Measurements from ENCODE around the gene OR12D2.
"Not testable (repeated sequence)": the region's sequence is repeated elsewhere in the genome, so short reads cannot be mapped to it uniquely, and the experiment has no call there.

OR12D2 gene, protein sequence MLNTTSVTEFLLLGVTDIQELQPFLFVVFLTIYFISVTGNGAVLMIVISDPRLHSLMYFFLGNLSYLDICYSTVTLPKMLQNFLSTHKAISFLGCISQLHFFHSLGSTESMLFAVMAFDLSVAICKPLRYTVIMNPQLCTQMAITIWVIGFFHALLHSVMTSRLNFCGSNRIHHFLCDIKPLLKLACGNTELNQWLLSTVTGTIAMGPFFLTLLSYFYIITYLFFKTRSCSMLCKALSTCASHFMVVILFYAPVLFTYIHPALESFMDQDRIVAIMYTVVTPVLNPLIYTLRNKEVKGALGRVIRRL
- total RNA-seq, result 0 reads per million in 3 donors

DNA sequence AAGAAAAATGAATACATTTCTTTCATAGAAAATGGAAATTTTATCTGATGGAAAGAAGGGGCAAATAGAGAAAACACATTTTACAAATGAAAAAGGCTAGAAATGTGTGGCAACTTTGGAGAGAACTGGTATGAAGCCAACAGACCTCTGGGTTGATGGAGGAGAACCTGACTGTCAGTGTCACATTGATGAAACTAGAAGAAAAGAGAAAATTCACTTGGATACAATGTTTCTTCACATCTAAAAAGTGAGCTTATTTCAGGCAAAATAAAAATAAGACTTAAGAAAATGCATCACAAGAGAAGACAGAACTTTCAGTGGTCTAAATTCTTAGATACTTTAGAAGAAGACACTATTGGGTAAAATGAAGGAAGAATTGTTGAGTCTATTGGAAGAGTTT is at the start of gene OR12D2:
OR12D2 (plus strand) TSS at position 301 of the 400 bp plus-strand sequence. CDS start 1,069 bp downstream, outside the sequence.
- H3K36me3 ChIP-seq (ENCODE audit: control insufficient read depth, insufficient read depth, low read length), result no peaks in the 10 kb centered on the region
- H3K27ac ChIP-seq (ENCODE audit: insufficient read depth, low read length, poor library complexity, severe bottlenecking), result no peak within 1 kb of the TSS
- H3K4me1 ChIP-seq (ENCODE audit: control insufficient read depth, insufficient read depth, low read length, poor library complexity, severe bottlenecking), result no peaks in the 10 kb centered on the region
- no peak within 1 kb of the TSS for H3K4me3 ChIP-seq (ENCODE audit: insufficient read depth, low read depth, low read length, poor library complexity, severe bottlenecking)
- no peak for DNase-seq
- no peaks in the 10 kb centered on the region for H3K9me3 ChIP-seq (ENCODE audit: control insufficient read depth, low read length)
- peaks cover 2% of the 10 kb centered on the region for H3K27me3 ChIP-seq (replicated peaks; ENCODE audit: control insufficient read depth, insufficient read depth, low read length, poor library complexity, severe bottlenecking)

DNA sequence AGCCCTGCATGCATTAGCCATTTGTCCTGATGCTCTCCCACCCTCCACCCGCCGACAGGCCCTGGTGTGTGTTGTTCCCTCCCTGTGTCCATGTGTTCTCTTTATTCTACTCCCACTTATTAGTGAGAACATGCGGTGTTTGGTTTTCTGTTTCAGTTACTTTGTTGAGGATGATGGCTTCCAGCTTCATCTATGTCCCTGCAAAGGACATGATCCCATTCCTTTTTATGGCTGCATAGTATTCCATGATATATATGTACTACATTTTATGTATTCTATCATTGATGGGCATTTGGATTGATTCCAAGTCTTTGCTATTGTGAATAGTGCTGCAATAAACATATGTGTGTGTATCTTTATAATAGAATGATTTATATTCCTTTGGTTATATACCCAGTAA is 46.1 kb upstream of the OR12D2 start:
- not testable (repeated sequence) for DNase-seq; H3K9me3 ChIP-seq (ENCODE audit: control insufficient read depth, low read length); H3K36me3 ChIP-seq (ENCODE audit: control insufficient read depth, insufficient read depth, low read length); H3K4me3 ChIP-seq (ENCODE audit: insufficient read depth, low read depth, low read length, poor library complexity, severe bottlenecking); H3K27ac ChIP-seq (ENCODE audit: insufficient read depth, low read length, poor library complexity, severe bottlenecking); H3K4me1 ChIP-seq (ENCODE audit: control insufficient read depth, insufficient read depth, low read length, poor library complexity, severe bottlenecking); H3K27me3 ChIP-seq (replicated peaks; ENCODE audit: control insufficient read depth, insufficient read depth, low read length, poor library complexity, severe bottlenecking)

DNA sequence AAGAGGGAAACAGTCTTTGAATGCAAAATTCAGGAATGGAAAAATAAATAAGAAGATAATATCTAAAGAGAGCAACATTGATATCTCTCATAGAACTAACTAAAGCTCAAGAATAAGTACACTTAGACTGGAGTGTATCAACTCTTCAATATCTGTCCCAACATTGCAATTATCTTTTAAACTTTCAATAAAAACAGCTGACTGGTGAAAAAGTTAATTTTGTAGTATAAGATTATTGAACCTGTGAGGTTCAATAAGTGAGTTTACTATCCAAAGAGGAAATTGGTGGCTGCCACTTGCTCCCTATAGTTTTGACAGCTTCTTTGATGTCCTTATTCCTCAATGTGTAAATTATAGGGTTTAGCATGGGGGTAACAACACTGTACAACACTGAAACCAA is 40.5 kb upstream of the OR12D2 start:
- Histone ChIP-seq H3K4me3 (ENCODE audit: insufficient read depth, low read depth, low read length, poor library complexity, severe bottlenecking) (no peak overlapping the region), H3K27me3 (replicated peaks; ENCODE audit: control insufficient read depth, insufficient read depth, low read length, poor library complexity, severe bottlenecking) (peaks cover 2% of the 10 kb centered on the region), H3K9me3 (ENCODE audit: control insufficient read depth, low read length) (no peaks in the 10 kb centered on the region), H3K4me1 (ENCODE audit: control insufficient read depth, insufficient read depth, low read length, poor library complexity, severe bottlenecking) (no peaks in the 10 kb centered on the region), H3K27ac (ENCODE audit: insufficient read depth, low read length, poor library complexity, severe bottlenecking) (no peak overlapping the region), H3K36me3 (ENCODE audit: control insufficient read depth, insufficient read depth, low read length) (no peaks in the 10 kb centered on the region)
- DNase-seq, result no peak

DNA sequence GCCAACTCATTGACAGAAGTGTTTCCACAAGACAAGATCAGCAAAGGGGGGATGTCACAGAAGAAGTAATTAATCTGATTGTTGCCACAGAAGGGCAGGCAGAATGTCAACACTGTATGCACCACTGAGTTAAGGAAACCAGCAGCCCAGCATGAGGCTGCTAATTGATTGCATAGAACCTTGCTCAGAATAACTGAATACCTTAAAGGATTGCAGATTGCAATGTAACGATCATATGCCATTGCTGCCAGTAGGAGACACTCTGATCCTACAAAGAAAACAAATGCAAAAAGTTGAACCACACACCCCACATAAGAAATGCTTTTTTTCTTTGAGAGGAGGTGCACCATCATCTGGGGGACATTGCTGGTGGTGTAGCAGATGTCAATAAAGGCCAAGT is 39.8 kb upstream of the OR12D2 start:
- Histone ChIP-seq H3K27me3 (replicated peaks; ENCODE audit: control insufficient read depth, insufficient read depth, low read length, poor library complexity, severe bottlenecking) (peaks cover 2% of the 10 kb centered on the region), H3K9me3 (ENCODE audit: control insufficient read depth, low read length) (no peaks in the 10 kb centered on the region), H3K4me3 (ENCODE audit: insufficient read depth, low read depth, low read length, poor library complexity, severe bottlenecking) (no peak overlapping the region), H3K36me3 (ENCODE audit: control insufficient read depth, insufficient read depth, low read length) (no peaks in the 10 kb centered on the region), H3K27ac (ENCODE audit: insufficient read depth, low read length, poor library complexity, severe bottlenecking) (no peak overlapping the region), H3K4me1 (ENCODE audit: control insufficient read depth, insufficient read depth, low read length, poor library complexity, severe bottlenecking) (no peaks in the 10 kb centered on the region)
- no peak for DNase-seq

DNA sequence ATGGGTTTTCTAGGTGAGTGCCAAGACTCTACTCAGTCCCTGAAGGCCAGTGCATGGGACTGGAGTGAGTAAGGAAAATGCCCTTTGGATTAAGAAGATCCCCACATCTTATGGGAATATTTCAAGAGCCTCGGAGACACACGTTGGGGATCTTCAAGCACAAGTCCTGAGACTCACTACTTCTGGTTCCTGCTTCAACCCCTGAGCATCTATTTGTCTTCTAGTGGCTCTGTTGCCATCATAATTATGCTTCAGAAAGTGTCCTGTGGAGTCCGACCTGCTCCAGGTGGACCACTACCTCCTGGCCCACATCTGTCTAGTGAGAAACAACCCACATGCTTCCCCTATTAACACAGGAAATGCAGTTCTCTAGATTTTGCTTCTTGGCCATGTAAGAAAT is 26.7 kb upstream of the OR12D2 start, which contains the start of gene OR5V1:
OR5V1 (minus strand) TSS at position 101 of the 400 bp plus-strand sequence. CDS start 12,670 bp downstream, outside the sequence.
- H3K27me3 ChIP-seq (replicated peaks; ENCODE audit: control insufficient read depth, insufficient read depth, low read length, poor library complexity, severe bottlenecking), result no peaks in the 10 kb centered on the region
- no peaks in the 10 kb centered on the region for H3K4me1 ChIP-seq (ENCODE audit: control insufficient read depth, insufficient read depth, low read length, poor library complexity, severe bottlenecking)
- no peak within 1 kb of the TSS for H3K27ac ChIP-seq (ENCODE audit: insufficient read depth, low read length, poor library complexity, severe bottlenecking)
- no peak for DNase-seq
- H3K9me3 ChIP-seq (ENCODE audit: control insufficient read depth, low read length), result no peaks in the 10 kb centered on the region
- no peak within 1 kb of the TSS for H3K4me3 ChIP-seq (ENCODE audit: insufficient read depth, low read depth, low read length, poor library complexity, severe bottlenecking)
- H3K36me3 ChIP-seq (ENCODE audit: control insufficient read depth, insufficient read depth, low read length), result no peaks in the 10 kb centered on the region

DNA sequence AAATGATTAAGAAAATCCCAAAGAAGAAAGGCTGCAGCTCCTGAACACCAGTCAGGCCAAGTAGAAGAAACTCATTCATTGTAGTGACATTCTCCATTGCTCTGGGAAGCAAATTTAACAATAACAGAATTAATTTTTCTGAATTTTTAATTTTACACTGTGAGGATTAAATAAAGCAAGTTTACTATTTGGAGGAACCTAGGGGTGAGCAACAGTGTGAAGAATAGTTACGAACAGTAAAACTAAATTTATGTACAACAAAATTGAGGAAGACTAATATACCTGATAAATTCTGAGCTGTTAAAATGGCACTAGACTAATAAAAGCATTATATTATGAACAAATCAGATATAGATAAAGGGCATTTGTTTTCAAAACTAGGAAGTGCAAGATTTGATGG is 20.2 kb upstream of the OR12D2 start, which contains the start of gene OR12D3:
OR12D3 (minus strand) TSS at position 101 of the 400 bp plus-strand sequence; CDS start at position 97, 4 bp downstream.
- no peaks in the 10 kb centered on the region for H3K36me3 ChIP-seq (ENCODE audit: control insufficient read depth, insufficient read depth, low read length)
- H3K27me3 ChIP-seq (replicated peaks; ENCODE audit: control insufficient read depth, insufficient read depth, low read length, poor library complexity, severe bottlenecking), result no peaks in the 10 kb centered on the region
- no peak within 1 kb of the TSS for H3K4me3 ChIP-seq (ENCODE audit: insufficient read depth, low read depth, low read length, poor library complexity, severe bottlenecking)

DNA sequence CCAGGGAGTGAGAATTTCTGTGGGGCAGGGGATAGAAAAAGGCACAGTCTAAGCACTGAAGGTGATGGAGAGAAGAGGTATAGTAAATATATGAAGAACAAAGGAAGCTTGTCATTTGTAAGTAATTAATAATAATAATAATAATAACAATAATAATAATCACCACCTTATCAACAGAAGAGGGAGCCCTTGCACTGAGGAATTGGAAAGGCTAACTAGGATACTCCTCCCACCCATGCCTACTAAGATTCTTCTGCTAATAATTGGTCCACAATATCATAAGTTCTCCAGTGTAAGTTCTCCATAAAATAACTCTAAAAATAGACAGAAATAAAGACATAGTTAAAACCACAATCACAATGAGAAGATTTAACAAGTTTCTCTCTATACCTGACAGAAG is 19.4 kb upstream of the OR12D2 start:
- Histone ChIP-seq H3K27ac (ENCODE audit: insufficient read depth, low read length, poor library complexity, severe bottlenecking) (no peak overlapping the region), H3K4me3 (ENCODE audit: insufficient read depth, low read depth, low read length, poor library complexity, severe bottlenecking) (no peak overlapping the region), H3K36me3 (ENCODE audit: control insufficient read depth, insufficient read depth, low read length) (no peaks in the 10 kb centered on the region), H3K27me3 (replicated peaks; ENCODE audit: control insufficient read depth, insufficient read depth, low read length, poor library complexity, severe bottlenecking) (no peaks in the 10 kb centered on the region), H3K9me3 (ENCODE audit: control insufficient read depth, low read length) (no peaks in the 10 kb centered on the region), H3K4me1 (ENCODE audit: control insufficient read depth, insufficient read depth, low read length, poor library complexity, severe bottlenecking) (no peaks in the 10 kb centered on the region)
- no peak for DNase-seq

More for the DNA sequence above, 20.2 kb upstream of the OR12D2 start, which contains the start of gene OR12D3:
- no peak for DNase-seq
- H3K9me3 ChIP-seq (ENCODE audit: control insufficient read depth, low read length), result no peaks in the 10 kb centered on the region
- no peaks in the 10 kb centered on the region for H3K4me1 ChIP-seq (ENCODE audit: control insufficient read depth, insufficient read depth, low read length, poor library complexity, severe bottlenecking)
- H3K27ac ChIP-seq (ENCODE audit: insufficient read depth, low read length, poor library complexity, severe bottlenecking), result no peak within 1 kb of the TSS

DNA sequence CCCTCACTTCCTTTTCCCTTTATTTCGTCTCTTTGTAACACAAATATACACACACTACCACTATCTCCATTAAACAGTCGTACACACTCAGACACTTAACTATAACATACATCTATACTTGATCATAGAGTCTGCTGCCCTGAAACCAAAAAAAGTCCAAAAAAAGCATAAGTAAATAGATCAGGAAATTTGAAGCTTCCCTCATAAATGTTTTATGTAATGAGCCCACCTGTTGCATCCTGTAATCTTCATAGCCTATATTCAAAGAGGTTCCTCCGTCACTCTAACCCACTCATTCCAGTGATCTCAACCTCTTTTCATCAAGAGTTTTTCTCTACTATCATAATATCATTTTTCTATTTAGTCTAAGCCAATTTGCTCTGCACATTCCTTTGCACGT is 6.9 kb upstream of the OR12D2 start:
- H3K36me3 ChIP-seq (ENCODE audit: control insufficient read depth, insufficient read depth, low read length), result no peaks in the 10 kb centered on the region
- no peak overlapping the region for H3K27ac ChIP-seq (ENCODE audit: insufficient read depth, low read length, poor library complexity, severe bottlenecking)
- H3K4me3 ChIP-seq (ENCODE audit: insufficient read depth, low read depth, low read length, poor library complexity, severe bottlenecking), result no peak overlapping the region
- no peak for DNase-seq
- H3K4me1 ChIP-seq (ENCODE audit: control insufficient read depth, insufficient read depth, low read length, poor library complexity, severe bottlenecking), result no peaks in the 10 kb centered on the region
- H3K27me3 ChIP-seq (replicated peaks; ENCODE audit: control insufficient read depth, insufficient read depth, low read length, poor library complexity, severe bottlenecking), result no peaks in the 10 kb centered on the region
- no peaks in the 10 kb centered on the region for H3K9me3 ChIP-seq (ENCODE audit: control insufficient read depth, low read length)

DNA sequence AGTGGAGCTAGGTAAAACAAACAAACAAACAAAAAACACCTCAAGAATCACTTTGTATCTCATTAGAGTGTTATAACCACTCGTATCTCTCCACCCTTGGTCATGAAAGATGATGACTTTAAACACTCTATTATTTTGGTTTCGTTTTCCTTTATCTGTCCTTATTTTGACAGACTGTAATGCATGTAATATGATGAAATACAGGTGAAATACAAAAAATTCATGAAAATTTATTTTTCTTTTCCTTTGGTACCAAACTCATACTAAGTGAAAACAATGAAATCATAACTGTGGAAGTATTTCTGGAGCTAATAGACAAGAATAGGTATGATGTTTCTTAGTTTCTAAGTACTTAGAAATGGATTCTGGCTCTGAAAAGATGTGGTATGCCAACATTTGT is 4.1 kb downstream of the OR12D2 start:
- Histone ChIP-seq H3K36me3 (ENCODE audit: control insufficient read depth, insufficient read depth, low read length) (no peaks in the 10 kb centered on the region), H3K27me3 (replicated peaks; ENCODE audit: control insufficient read depth, insufficient read depth, low read length, poor library complexity, severe bottlenecking) (peaks cover 2% of the 10 kb centered on the region)
- DNase-seq, result no peak

DNA sequence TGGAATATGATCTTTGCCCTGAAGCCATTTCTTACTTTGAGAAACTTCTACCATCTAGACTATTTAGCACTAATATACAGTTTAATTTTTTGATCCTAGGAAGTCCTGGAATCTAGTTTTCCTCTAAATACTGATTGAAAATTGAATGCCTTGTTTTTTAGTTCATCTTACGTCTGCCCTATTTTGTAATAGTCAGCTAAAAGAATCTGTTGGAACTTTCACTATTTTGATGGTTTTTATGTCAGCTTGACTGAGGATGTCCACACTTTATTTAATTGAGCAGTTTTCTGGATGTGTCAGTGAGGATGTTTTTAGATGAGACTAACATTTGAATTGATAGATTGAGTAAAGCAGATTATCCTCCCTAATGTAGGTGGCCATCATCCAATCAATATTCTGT is 8.4 kb downstream of the OR12D2 start:
- H3K4me3 ChIP-seq (ENCODE audit: insufficient read depth, low read depth, low read length, poor library complexity, severe bottlenecking), result no peak overlapping the region
- H3K27me3 ChIP-seq (replicated peaks; ENCODE audit: control insufficient read depth, insufficient read depth, low read length, poor library complexity, severe bottlenecking), result peaks cover under 1% of the 10 kb centered on the region
- DNase-seq, result no peak
- no peaks in the 10 kb centered on the region for H3K4me1 ChIP-seq (ENCODE audit: control insufficient read depth, insufficient read depth, low read length, poor library complexity, severe bottlenecking)
- H3K36me3 ChIP-seq (ENCODE audit: control insufficient read depth, insufficient read depth, low read length), result no peaks in the 10 kb centered on the region
- no peak overlapping the region for H3K27ac ChIP-seq (ENCODE audit: insufficient read depth, low read length, poor library complexity, severe bottlenecking)
- no peaks in the 10 kb centered on the region for H3K9me3 ChIP-seq (ENCODE audit: control insufficient read depth, low read length)

More for the DNA sequence above, 4.1 kb downstream of the OR12D2 start:
- H3K9me3 ChIP-seq (ENCODE audit: control insufficient read depth, low read length), result no peaks in the 10 kb centered on the region
- no peaks in the 10 kb centered on the region for H3K4me1 ChIP-seq (ENCODE audit: control insufficient read depth, insufficient read depth, low read length, poor library complexity, severe bottlenecking)
- H3K4me3 ChIP-seq (ENCODE audit: insufficient read depth, low read depth, low read length, poor library complexity, severe bottlenecking), result no peak overlapping the region
- no peak overlapping the region for H3K27ac ChIP-seq (ENCODE audit: insufficient read depth, low read length, poor library complexity, severe bottlenecking)

Measured in effector memory CD4-positive, alpha-beta T cell (primary cell).